ENCODE data around the gene CAMK1D.
A peak's percentile ranks its signal among the peaks of the same experiment; 100 is the strongest.
"Not testable (repeated sequence)": the region's sequence is repeated elsewhere in the genome, so short reads cannot be mapped to it uniquely, and the experiment has no call there.

The CAMK1D gene

DNA sequence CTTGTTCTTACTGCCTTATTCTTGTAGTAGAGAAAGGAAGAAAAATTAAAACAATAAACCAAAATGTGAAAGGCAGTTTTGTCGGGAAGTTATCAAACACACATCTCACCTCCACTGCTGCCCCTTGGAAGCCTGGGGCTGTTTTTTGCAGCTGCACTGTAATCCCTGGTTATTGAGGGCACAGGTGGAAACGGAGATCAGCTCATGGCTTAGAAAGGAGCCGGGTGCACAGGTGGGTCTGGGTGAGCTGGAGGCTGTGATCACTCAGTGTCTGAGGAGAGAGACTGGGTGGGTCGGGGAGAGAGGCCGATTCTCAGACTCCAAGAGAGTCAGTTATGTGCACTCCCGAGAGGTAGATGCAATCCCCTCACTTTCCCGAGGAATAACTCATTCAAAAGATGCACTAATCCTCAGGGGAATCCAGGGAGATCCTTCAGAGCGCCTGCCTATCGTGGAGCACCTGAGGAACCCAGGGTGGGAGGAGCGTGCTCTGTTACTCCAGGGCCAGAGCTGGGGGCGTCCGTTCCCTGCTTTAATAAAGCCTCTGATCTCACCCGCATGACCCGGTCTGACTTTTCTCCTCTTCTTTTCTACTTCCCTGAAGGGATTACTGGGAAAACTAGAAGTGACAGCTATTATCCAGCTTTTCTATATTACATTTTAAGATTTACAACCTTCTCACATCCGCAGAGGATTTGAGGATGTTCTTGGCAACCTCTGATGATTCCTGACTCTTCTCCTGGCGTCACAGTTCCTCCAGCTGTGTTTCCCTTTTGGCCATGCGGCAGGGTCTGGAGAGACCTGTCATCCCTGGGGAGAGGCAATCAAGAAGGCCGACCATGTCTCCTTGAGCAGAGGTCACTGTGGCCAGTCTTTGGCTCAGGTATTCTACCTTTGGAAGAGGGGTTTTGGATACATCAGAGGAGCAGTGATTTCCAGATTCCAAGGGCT is 82.1 kb downstream of the CAMK1D start:
- no peak for DNase-seq

DNA sequence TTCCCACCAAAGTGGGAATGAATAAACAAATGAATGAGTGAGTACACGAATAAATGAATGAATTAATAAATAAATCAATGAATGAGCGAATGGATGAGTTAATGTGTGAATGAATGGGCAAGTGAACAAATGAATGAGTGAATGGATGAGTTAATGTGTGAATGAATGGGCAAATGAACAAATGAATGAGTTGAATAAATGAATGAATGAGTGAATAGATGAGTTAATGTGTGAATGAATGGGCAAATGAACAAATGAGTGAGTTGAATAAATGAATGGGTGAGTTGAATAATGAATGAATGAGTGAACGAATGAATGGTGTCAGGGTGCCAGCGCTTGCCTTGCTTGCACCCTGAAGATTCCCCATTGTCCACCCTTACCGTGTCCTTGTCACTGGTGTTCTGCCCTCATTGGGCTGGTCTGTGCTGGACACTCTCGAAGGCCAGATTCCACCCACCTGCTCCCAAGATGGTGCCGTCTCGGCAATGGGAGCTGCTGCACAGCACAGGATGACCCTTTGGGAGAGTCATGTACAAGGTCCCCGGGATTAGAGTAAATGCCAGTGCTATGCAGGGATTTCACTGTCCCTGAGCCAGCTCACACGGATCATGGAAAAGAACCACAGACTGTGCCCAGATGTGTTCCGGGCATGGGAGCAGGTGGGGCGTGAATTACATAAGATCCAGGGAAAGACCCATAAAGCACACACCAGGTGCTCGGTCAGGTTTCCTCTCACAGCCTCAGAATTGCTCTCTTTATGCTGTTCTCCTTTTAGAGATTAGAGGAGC is 83.2 kb downstream of the CAMK1D start:
- DNase-seq = no peak

DNA sequence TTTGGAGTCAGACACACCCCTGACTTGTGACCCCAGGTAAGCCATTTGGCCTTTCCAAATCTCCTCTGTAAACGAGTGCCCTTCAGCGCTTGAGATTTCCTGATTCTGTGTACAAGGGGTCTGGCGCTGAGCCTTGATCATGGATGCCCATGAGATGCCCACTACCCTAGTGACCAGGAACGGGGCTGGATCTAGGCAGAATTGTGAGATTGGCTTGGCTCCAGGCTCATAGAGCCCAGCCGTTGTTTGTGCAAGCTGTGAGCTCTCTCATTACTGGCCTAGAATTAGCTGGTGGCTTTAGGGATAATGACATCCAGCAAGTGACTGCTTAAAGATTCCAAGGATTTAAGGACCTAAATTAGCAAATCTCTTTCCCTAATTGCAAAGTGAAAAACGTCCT is 84.9 kb downstream of the CAMK1D start:
- no peak for DNase-seq

DNA sequence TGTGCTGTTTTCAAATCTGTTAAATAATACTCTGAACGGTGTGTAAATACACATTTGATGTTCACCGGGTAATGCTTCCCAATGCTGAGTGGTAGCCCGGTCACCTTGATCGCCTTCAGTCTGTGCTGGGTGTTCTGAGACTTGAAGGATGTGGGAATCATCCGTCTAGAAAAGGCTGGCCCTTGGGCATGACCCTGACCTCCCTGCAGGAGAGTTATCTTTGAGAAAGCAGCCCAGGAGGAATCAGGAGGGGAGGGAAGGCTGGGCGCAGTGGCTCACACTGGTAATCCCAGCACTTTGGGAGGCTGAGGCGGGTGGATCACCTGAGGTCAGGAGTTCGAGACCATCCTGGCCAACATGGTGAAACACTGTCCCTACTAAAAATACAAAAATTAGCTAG is 85.3 kb downstream of the CAMK1D start:
- DNase-seq = not testable (repeated sequence)

DNA sequence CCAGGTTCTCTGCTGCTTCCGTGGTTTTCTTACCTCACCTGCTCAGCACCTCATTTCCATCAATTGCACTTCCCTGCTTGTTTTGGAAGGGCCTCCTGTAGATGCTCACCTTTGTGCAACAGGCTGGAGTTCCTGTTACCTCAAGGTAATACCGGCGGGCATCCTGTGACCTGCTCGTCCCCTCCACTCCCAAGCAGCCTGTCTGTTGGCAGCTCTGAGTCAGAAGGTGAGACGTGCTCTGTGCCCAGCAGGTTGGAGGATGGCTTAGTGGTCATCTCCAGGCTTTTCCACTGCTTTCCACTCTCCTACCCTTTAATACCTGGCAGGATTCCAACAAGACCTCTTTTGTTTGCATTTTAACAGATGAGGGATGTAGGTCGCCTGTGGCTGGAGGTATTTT is 86.0 kb downstream of the CAMK1D start:
- no peak for DNase-seq

DNA sequence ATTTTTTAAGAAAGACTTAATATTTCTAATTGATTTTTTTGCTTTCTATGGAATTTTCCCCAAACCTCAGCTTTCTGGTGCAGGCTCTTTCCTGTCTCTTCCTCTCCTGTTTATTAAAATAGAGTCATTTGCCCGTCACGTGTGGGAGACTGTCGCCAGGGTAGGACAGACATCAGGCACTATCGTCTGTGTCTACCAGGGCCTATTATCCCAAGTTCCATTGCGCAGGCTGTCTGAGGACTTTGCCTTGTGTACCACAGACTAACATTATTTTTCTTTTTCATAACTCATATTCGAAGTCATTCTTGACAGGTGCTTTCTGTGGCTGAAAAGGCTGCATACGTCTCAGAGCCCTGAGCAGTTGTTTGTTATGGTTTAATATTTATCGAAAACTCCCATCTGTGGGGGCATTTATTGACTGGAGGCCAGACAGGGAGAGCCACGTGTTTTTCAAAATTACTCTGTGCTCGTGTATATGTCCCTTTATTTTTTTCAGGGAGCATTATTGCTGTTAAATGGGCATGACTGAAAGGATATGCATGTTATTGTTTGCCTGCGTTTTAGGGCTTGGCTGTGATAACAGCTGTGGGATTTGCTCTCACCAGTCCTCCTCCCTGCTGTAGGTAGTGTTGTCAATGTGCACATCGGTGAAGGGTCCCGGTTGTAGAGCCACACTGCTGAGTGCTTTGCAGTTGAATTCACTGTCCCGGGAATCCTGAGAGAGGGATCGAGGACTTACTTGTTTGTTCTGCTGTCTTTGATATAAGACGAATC is 89.8 kb downstream of the CAMK1D start:
- no peak for DNase-seq

DNA sequence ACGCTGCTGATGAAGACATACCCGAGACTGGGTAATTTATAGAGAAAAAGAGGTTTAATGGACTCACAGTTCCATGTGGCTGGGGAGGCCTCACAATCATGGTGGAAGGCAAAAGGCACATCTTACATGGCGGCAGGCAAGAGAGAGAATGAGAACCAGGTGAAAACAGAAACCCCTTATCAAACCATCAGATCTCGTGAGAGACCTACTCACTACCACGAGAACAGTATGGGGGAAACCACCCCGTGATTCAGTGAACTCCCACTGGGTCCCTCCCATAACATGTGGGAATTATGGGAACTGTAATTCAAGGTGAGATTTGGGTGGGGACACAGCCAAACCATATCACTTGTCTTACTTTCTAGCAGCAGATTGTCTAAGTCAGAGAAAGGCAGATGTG is 90.4 kb downstream of the CAMK1D start:
- DNase-seq = not testable (repeated sequence)

DNA sequence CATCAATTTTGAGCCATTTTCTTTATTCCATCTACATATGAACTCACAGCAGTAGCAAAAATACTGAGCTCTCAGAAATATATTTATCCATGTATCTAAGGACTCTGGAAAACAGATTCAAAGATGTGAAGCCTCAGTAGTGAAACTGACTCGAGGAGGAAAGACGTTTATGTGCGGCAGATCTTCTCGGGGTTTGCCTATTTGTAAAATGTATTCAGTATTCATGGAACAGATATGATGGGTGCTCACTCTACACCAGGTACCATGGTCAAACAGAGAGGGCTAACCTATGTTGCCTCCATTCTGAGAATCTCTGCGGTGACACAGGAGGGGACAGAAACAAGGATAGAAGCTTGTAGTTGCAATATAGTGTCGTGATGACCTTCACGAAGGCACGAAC is 93.7 kb downstream of the CAMK1D start:
- no peak for DNase-seq

DNA sequence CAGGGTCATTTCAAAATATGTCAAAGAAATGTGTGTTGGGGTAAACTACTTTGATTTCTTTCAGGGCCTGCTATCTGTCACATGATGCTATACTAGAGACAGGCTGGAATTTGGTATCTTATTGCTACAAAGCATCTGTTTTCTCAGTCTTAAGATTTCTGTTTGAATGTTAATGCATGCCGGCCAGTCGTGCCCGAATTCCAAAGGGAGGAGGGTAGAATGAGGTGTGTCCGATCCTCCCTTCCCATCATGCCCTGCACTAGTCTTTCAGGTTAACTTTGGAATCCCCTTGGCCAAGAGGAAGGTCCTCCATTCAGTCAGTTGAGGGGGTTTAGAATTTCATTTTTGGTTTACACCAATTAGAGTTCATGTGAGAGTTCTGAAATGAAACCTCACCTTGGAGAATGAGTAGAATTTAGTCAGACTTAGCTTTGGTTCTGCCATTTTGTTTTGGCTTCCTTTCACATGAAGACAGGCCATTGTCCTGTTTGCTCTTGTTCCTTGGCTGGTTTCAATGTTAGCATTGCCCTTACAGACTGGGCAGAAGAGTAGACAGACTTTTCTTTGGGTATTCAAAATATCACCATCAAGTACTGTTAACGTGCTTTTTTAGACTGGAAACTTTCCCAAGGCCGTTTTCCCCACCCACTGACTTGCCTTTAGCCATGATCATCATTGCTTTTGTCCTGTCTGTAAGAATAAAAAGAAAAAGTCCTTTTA is 95.8 kb downstream of the CAMK1D start:
- no peak for DNase-seq

DNA sequence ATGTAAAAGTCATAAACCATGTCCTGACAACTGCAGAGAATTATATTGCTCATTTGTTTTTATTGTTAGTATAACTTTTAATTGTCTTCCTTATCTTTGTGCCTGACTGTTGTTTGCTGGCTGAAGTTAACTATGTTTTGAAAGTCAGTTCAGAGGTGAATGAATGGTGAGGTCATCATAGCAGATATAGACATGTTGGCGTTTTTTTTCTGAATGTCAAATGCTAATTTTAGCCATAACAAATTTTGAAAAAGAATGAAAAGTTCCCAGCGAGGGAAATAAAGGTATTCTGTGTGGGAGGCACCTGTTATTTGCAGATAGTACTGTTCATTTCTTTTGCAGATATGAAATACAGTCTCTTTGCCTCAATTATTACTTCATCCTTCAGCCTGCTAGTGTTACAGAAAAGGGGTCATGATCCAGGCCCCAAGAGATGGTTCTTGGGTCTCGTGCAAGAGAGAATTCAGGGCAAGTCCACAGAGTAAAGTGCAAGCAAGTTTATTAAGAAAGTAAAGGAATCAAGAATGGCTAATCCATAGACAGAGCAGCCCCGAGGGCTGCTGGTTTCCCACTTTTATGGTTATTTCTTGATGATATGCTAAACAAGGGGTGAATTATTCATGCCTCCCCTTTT is 96.5 kb downstream of the CAMK1D start:
- no peak for DNase-seq

DNA sequence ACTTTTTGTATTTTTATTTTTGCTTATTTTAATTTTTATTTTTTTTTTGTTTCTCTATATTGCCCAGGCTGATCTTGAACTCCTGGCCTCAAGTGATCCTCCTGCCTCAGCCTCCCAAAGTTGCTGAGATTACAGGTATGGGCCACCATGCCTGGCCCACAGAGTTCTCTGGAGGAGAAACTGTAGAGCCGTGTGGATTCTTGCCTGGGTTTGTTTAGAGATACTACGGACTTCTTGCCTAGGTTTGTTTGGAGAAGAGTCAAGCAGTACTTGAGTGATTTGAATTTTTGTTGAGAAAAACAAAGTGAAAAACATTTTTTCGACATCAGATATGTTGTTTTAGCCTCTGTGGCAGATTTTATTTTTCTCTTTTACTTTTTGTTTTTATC is 99.0 kb downstream of the CAMK1D start:
- no peak for DNase-seq

DNA sequence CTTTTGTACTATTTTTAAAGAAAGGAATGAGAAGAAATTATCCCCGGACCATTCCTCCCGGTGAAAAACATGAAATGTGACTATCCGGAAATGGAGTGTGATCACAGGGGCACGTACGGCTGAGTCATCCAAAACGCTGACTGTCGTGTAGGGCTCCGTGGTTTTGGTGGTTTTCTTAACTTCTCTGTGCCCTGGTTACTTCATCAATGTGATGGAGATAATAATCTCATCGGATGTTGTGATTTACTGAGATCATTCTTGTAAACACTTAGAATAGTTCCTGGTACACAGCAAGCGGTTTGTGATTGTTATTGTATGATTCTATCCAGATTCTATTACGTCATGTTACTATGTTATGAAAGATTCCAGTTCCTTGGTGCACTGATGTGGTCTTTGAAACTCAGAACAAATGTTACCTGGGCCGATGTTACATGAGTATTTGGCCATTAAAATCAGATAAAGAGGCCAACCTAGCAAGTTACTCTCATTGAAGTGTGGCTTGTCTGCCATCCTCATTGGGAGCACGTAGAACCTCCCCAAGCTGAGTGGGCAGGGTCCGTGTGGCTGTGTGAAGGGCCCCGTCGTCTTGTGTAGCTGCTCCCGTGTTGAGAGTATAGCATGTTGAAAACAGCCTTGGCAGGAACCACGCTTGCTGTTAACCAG is 99.5 kb downstream of the CAMK1D start:
- no peak for DNase-seq

DNA sequence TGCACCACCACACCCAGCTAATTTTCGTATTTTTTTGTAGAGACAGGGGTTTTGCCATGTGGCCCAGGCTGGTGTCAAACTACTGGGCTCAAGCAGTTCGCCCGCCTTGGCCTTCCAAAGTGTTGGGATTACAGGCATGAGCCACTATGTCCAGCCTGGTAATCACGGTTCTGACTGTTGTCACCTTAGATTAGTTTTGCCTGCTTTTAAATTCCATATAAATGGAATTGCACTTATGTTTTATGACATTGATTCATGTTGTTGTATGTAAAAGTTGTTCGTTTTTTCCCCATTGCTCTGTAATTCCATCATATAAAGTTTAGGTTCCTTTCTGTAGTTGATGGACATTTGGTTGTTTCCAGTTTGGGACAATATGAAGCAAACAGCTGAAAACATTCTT is 106.0 kb downstream of the CAMK1D start:
- DNase-seq = no peak

DNA sequence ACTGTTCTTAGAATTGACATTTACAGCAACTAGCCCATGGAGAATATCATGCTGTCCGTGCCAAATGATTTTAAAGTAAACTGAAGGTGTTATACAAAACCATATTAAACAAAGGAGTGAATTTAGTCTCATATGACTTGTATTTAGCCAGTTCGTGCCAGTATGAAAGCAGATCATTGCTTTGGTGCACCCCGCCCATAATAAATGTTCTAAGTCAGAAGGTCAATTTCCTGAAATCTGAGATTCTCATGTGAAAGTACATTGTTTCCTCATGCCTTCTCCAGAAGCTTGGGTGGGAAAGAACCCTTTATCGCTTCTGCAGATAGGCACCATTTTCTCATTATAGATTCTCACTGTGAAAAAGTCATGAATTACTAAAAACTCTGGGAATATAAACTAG is 106.4 kb downstream of the CAMK1D start:
- DNase-seq = no peak

DNA sequence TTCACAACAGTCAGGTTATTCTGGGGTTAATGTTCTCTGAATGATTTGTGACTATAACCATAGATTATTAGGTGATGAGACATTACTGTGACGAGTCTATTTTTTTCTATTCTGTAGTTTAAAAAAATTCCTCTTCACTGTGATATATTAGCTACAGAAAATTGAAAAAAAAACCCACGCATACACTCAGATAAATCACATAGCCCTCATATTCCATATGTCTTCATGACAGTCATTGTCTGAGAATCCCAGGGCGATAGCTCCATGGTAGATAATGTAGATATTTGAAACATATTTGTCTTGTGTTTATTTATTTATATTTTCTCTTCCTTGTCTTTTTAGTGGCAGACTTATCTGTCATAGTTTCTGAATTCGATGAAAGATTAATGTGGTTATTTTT is 110.0 kb downstream of the CAMK1D start:
- DNase-seq = no peak

DNA sequence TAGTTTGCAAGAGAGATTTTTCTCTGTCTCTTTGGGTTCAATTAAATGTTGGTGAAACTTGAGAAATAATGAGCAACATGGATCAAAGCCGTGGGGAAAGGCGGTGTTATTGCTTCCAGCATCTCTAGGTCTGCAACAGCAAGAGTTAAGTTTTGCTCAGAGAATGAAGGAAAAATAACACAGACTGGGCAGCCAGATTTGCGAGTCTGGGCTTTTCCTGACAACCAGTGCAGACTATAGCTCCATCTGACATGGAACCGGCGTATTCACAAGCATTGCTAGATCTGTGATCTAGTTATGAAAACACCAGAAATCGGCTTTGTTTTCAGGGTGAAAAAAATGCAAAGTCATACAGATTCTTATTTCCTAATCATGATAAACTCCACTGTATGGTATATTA is 110.4 kb downstream of the CAMK1D start:
- no peak for DNase-seq

DNA sequence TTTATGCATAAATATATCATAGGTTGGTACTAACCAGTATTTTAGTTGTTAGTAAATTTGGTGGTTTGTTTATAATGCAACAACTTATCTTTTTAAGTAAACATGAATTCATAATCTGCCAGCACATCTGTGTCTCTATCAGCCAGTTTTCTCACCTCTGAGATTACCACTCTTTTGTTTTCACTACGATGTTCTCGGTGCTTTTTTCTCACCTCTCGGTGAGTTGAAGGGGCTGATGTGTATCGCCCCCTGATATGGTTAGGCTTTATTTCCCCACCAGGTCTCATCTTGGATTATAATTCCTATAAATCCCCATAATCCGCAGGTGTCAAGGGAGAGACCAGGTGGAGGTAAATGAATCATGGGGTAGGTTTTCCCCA is 114.1 kb downstream of the CAMK1D start:
- no peak for DNase-seq

DNA sequence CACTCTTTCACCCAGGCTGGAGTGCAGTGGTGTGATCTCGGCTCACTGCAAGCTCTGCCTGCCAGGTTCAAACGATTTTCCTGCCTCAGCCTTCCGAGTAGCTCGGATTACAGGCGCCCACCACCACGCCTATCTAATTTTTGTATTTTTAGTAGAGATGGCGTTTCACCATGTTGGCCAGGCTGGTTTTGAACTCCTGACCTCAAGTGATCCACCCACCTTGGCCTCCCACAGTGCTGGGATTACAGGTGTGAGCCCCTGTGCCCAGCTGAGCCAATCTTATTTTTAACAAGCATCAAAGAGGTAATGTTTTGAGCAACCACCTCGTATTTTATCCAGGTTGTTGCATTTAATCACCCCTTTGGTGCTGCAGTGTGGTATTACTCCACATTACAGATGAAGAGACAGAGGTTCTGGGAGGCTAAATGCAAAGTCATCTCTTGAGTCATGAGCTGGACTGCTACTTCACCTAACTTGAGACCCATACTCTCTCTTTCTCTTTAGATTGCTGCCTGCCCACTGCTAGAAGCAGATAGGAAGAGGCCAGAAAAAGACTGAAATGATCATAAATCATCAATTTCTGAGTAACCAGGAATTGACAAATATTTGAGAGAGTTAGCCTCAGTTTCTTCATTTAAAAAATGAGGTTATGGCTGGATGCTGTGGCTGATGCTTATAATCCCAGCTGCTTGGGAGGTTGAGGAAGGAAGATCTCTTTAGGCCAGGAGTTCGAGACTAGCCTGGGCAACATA is 116.2 kb downstream of the CAMK1D start:
- DNase-seq = no peak

DNA sequence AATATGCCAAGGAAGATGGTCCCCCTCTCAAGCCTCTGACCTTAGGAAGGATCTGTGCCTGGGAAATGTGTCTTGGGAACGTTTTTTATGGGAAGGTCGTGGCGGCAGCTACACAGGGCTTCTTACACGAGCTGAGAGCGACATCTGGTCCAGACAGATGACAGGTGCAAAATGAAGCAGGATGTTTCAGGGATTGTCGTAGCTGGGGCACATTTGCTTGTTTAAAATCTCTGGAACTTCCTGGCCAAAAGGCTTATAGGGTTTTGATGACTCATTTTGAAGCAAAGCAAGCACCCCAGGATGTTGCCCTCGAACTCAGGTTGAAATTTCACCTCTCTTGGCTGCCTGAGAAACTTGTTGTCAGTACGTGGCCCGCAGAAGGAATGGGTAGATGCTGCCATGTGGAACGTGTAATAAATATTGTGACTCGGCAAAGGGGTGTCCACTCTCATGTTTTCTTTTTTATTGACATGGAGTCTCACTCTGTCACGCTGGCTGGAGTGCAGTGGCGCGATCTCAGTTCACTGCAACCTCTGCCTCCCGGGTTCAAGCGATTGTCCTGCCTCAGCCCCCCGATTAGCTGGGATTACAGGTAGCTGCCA is 117.5 kb downstream of the CAMK1D start:
- peak; percentile 73 for DNase-seq

DNA sequence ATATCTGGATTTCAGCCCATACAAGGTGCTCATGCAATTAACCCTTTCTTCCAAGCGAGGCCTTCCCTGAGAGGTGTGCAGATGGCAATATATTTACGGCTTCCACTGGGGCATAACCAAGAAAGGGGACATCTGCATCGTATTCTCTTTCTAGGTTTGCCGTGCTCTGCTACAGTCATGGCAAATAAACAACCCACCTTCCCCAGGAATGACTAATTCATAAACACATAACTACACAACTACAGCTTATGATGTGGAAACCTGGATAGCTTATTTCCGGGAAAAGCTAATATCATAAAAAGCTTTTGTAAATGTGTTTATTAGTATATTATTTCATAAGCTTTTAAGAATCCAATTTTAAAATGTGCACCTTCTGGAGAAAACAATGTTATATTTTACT is 120.0 kb downstream of the CAMK1D start:
- peak; percentile 20 for DNase-seq

All from NCI-H1694 (cell line).